HEK293 (cell line): ENCODE measurements around the gene THAP11.

ENCODE experiments used
- CTCF ChIA-PET: fragments of 350-600 bp; formaldehyde crosslinking; extraction: SDS; loops from one replicate; lab custom pipeline; 2021; ENCODE audit warnings: antibody characterized with exemption; lab: Yijun Ruan, JAX
- POLR2A ChIA-PET: fragments of 300-600 bp; formaldehyde crosslinking; extraction: SDS; loops from one replicate; lab custom pipeline; 2020; ENCODE audit warnings: antibody characterized with exemption, inconsistent platforms; lab: Yijun Ruan, JAX
- H3K27ac ChIP-seq: fragments of 200-500 bp; sonication (Bioruptor generic); 2 replicates; pipeline ENCODE4 v1.5.1; 2014; ENCODE audit warnings: low read depth, low read length, control low read depth, inconsistent platforms; ENCODE audit errors: extremely low read depth
- H3K36me3 ChIP-seq, 2 experiments: fragments of 200-500 bp in 1 of 2; sonication (Bioruptor generic) in 1 of 2; 1 replicate in 1 of 2; 2 replicates in 1 of 2; pipeline ENCODE4 v1.5.1; 2014 to 2017; ENCODE audit warnings: inconsistent platforms in 2 of 2, low read length in 2 of 2; ENCODE audit not compliant: control insufficient read depth in 2 of 2, insufficient read depth in 1 of 2
- H3K4me1 ChIP-seq: fragments of 200-500 bp; sonication (Bioruptor generic); 2 replicates; pipeline ENCODE4 v1.5.1; 2014; ENCODE audit warnings: mild to moderate bottlenecking, low read length, inconsistent platforms; ENCODE audit not compliant: control insufficient read depth, insufficient read depth
- H3K4me3 ChIP-seq: 2 replicates; pipeline ENCODE4 v1.5.1; 2011; ENCODE audit warnings: low read depth, mild to moderate bottlenecking, control low read depth, low read length, moderate library complexity
- H3K9me3 ChIP-seq: fragments of 200-500 bp; sonication (Bioruptor generic); 2 replicates; pipeline ENCODE4 v1.5.1; 2014; ENCODE audit warnings: low read depth, low read length, inconsistent platforms; ENCODE audit not compliant: control insufficient read depth, insufficient read depth
- EGR2 ChIP-seq: fragments of 450-650 bp; formaldehyde crosslinking; IDR thresholded peaks from 2 replicates; pipeline ENCODE4 v1.5.1; 2016; ENCODE audit warnings: low read depth, missing biosample characterization, missing genetic modification characterization
- HOXC10 ChIP-seq: sonication (generic); formaldehyde crosslinking; IDR thresholded peaks from 2 replicates; pipeline ENCODE4 v1.8.1; 2023; ENCODE audit warnings: mild to moderate bottlenecking, missing genetic modification reagents
- OSR2 ChIP-seq: fragments of 450-650 bp; formaldehyde crosslinking; IDR thresholded peaks from 2 replicates; pipeline ENCODE4 v1.5.1; 2016; ENCODE audit warnings: missing biosample characterization, missing genetic modification characterization
- SALL2 ChIP-seq: fragments of 450-650 bp; formaldehyde crosslinking; IDR thresholded peaks from 2 replicates; pipeline ENCODE4 v1.5.0; 2017; ENCODE audit warnings: missing biosample characterization, mild to moderate bottlenecking, missing genetic modification characterization, borderline replicate concordance
- TRIM28 ChIP-seq: IDR thresholded peaks from 2 replicates; pipeline ENCODE4 v1.6.1; 2011; ENCODE audit warnings: low read length, control low read depth, borderline replicate concordance
- WT1 ChIP-seq: fragments of 450-650 bp; formaldehyde crosslinking; IDR thresholded peaks from 2 replicates; pipeline ENCODE4 v1.5.1; 2016; ENCODE audit warnings: missing biosample characterization, missing genetic modification characterization
- ZBTB20 ChIP-seq: fragments of 450-650 bp; formaldehyde crosslinking; IDR thresholded peaks from 2 replicates; pipeline ENCODE4 v1.5.1; 2016; ENCODE audit warnings: missing biosample characterization, missing genetic modification characterization
- ZFHX2 ChIP-seq: fragments of 450-650 bp; formaldehyde crosslinking; conservative IDR thresholded peaks from 2 replicates; pipeline ENCODE4 v1.5.1; 2016; ENCODE audit warnings: missing biosample characterization, missing genetic modification characterization
- ZFP3 ChIP-seq: fragments of 450-650 bp; formaldehyde crosslinking; IDR thresholded peaks from 2 replicates; pipeline ENCODE4 v1.5.1; 2016; ENCODE audit warnings: low read depth, missing biosample characterization, missing genetic modification characterization
- ZNF112 ChIP-seq: fragments of 450-650 bp; formaldehyde crosslinking; IDR thresholded peaks from 2 replicates; pipeline ENCODE4 v1.5.0; 2017; ENCODE audit warnings: missing biosample characterization, missing genetic modification characterization
- ZNF16 ChIP-seq: fragments of 450-650 bp; formaldehyde crosslinking; IDR thresholded peaks from 2 replicates; pipeline ENCODE4 v1.5.1; 2016; ENCODE audit warnings: low read depth, missing biosample characterization, missing genetic modification characterization
- ZNF292 ChIP-seq: fragments of 450-650 bp; formaldehyde crosslinking; IDR thresholded peaks from 2 replicates; pipeline ENCODE4 v1.5.1; 2016; ENCODE audit warnings: low read depth, missing biosample characterization, missing genetic modification characterization, borderline replicate concordance
- ZNF404 ChIP-seq: fragments of 450-650 bp; formaldehyde crosslinking; IDR thresholded peaks from 2 replicates; pipeline ENCODE4 v1.5.1; 2017; ENCODE audit warnings: missing biosample characterization, missing genetic modification characterization
- ZNF416 ChIP-seq: fragments of 450-650 bp; formaldehyde crosslinking; IDR thresholded peaks from 2 replicates; pipeline ENCODE4 v1.5.1; 2016; ENCODE audit warnings: missing biosample characterization, missing genetic modification characterization
- ZNF48 ChIP-seq: fragments of 450-650 bp; formaldehyde crosslinking; IDR thresholded peaks from 2 replicates; pipeline ENCODE4 v1.5.1; 2016; ENCODE audit warnings: missing biosample characterization, missing genetic modification characterization
- ZNF571 ChIP-seq: fragments of 450-650 bp; formaldehyde crosslinking; IDR thresholded peaks from 2 replicates; pipeline ENCODE4 v1.5.0; 2017; ENCODE audit warnings: missing biosample characterization, missing genetic modification characterization
- ZNF677 ChIP-seq: fragments of 450-650 bp; IDR thresholded peaks from 2 replicates; pipeline ENCODE4 v1.5.0; 2018; ENCODE audit warnings: missing biosample characterization, mild to moderate bottlenecking, missing genetic modification characterization, moderate library complexity
- ZNF785 ChIP-seq: fragments of 450-650 bp; formaldehyde crosslinking; IDR thresholded peaks from 2 replicates; pipeline ENCODE4 v1.5.1; 2016; ENCODE audit warnings: missing biosample characterization, missing genetic modification characterization
- ZNF792 ChIP-seq: fragments of 450-650 bp; formaldehyde crosslinking; IDR thresholded peaks from 2 replicates; pipeline ENCODE4 v1.5.1; 2016; ENCODE audit warnings: missing biosample characterization, missing genetic modification characterization
- ZNF843 ChIP-seq: fragments of 450-650 bp; formaldehyde crosslinking; IDR thresholded peaks from 2 replicates; pipeline ENCODE4 v1.5.1; 2016; ENCODE audit warnings: missing biosample characterization, missing genetic modification characterization
- ZSCAN16 ChIP-seq: fragments of 450-650 bp; formaldehyde crosslinking; IDR thresholded peaks from 2 replicates; pipeline ENCODE4 v1.5.1; 2016; ENCODE audit warnings: missing biosample characterization, missing genetic modification characterization
- ZSCAN30 ChIP-seq: fragments of 450-650 bp; IDR thresholded peaks from 2 replicates; pipeline ENCODE4 v1.5.1; 2018; ENCODE audit warnings: missing biosample characterization, mild to moderate bottlenecking, missing genetic modification characterization, moderate library complexity
- ZXDB ChIP-seq: fragments of 450-650 bp; formaldehyde crosslinking; IDR thresholded peaks from 2 replicates; pipeline ENCODE4 v1.5.1; 2016; ENCODE audit warnings: missing biosample characterization, missing genetic modification characterization
- TF ChIP-seq, protein P1 (sequence below): fragments of 450-650 bp; formaldehyde crosslinking; IDR thresholded peaks from 2 replicates; pipeline ENCODE4 v1.5.1; 2016; ENCODE audit warnings: missing biosample characterization, missing genetic modification characterization

THAP11 gene

DNA sequence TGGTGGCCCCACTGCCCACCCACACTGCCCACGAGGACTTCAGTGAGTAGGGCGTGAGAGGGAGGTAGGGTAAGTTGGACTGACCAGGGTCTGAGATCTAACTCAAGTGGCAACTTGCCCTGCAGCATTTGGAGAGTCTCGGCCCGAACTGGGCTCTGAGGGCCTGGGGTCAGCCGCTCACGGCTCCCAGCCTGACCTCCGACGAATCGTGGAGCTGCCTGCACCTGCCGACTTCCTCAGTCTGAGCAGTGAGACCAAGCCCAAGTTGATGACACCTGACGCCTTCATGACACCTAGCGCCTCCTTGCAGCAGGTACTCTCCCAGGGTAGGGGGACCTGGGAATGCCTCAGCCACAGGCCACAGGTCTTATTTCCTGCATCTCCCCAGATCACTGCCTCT, 37.3 kb downstream of the THAP11 start (continued):
- TF ChIP-seq ZNF404 (no peak), ZNF112 (tag by site-specific recombination) (no peak), TRIM28 (no peak), ZNF416 (tag by site-specific recombination) (no peak), ZFHX2 (tag by site-specific recombination) (no peak)

DNA sequence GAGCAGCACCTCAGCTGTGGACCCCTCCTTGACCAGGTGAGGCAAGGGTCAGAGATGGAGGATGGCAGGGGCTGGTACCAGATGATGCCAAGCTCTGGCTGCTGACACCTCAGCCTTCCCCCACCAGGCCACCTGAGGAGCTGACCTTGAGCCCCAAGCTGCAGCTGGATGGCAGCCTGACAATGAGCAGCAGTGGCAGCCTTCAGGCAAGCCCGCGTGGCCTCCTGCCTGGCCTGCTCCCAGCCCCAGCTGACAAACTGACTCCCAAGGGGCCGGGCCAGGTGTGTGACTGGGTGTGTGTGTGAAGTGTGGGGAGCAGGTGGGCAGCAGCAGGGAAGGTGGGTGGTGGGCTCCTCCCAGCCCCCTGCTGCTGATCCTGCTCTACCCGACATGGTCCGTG, 37.8 kb downstream of the THAP11 start:
- no peak overlapping the region for H3K27ac ChIP-seq
- H3K9me3 ChIP-seq: no peaks in the 10 kb centered on the region
- peaks cover 2% of the 10 kb centered on the region; the same call in 1 of the 2 replicates for H3K4me1 ChIP-seq
- no peak overlapping the region for H3K4me3 ChIP-seq
- POLR2A ChIA-PET: interaction anchor here (1.2 kb wide), 1 partner anchor 15 kb away, joined by 3 read pairs; no protein-coding TSS in a partner anchor
- CTCF ChIA-PET: interaction anchor here (0.6 kb wide), 1 partner anchor 64 kb away, joined by 6 read pairs; no protein-coding TSS in a partner anchor
- peaks cover 0 to 98% of the 10 kb centered on the region in 2 experiments; a peak in 2 of 3 replicates for H3K36me3 ChIP-seq
- no peak for TF ChIP-seq ZNF792
- TF ChIP-seq OSR2 (tag by site-specific recombination): peak; percentile 4
- TF ChIP-seq, protein P1, sequence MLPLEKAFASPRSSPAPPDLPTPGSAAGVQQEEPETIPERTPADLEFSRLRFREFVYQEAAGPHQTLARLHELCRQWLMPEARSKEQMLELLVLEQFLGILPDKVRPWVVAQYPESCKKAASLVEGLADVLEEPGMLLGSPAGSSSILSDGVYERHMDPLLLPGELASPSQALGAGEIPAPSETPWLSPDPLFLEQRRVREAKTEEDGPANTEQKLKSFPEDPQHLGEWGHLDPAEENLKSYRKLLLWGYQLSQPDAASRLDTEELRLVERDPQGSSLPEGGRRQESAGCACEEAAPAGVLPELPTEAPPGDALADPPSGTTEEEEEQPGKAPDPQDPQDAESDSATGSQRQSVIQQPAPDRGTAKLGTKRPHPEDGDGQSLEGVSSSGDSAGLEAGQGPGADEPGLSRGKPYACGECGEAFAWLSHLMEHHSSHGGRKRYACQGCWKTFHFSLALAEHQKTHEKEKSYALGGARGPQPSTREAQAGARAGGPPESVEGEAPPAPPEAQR (tag by site-specific recombination): no peak
- TF ChIP-seq ZSCAN30 (tag by site-specific recombination): no peak
- no peak for TF ChIP-seq SALL2 (tag by site-specific recombination)
- TF ChIP-seq EGR2: no peak
- no peak for TF ChIP-seq ZNF16
- TF ChIP-seq ZXDB: no peak
- TF ChIP-seq ZFHX2 (tag by site-specific recombination): peak; percentile 33
- no peak for TF ChIP-seq ZFP3 (tag by site-specific recombination)

DNA sequence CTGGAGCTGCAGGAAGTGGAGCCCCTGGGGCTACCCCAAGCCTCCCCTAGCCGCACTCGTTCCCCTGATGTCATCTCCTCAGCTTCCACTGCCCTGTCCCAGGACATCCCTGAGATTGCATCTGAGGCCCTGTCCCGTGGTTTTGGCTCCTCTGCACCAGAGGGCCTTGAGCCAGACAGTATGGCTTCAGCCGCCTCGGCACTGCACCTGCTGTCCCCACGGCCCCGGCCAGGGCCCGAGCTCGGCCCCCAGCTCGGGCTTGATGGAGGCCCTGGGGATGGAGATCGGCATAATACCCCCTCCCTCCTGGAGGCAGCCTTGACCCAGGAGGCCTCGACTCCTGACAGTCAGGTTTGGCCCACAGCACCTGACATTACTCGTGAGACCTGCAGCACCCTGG, 38.5 kb downstream of the THAP11 start:
- TF ChIP-seq ZNF843 (tag by site-specific recombination) (no peak), ZBTB20 (tag by site-specific recombination) (no peak)
- no peak overlapping the region for H3K27ac ChIP-seq
- ChIA-PET CTCF (interaction anchor here (0.6 kb wide), 1 partner anchor 210 kb away, joined by 5 read pairs; no protein-coding TSS in a partner anchor), POLR2A (no interaction called here)
- peaks cover 0 to 95% of the 10 kb centered on the region in 2 experiments; a peak in 1 of 3 replicates for H3K36me3 ChIP-seq
- H3K9me3 ChIP-seq: no peaks in the 10 kb centered on the region
- H3K4me1 ChIP-seq: peaks cover 3% of the 10 kb centered on the region; the same call in 1 of the 2 replicates
- H3K4me3 ChIP-seq: no peak overlapping the region

DNA sequence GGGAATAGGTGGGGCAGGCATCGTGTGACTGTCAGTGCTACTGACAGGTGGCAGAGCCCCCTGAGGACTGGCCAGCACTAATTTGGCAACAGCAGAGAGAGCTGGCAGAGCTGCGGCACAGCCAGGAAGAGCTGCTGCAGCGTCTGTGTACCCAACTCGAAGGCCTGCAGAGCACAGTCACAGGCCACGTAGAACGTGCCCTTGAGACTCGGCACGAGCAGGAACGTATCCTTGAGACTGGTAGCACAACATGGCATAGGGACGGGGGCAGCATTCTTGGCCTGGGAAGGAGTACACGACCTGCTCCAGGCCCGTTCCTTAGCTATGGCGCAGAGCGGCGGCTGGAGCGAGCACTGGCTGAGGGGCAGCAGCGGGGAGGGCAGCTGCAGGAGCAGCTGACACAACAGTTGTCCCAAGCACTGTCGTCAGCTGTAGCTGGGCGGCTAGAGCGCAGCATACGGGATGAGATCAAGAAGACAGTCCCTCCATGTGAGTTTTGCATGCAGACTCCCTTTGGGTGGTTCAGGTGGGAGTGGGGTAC, 39.6 kb downstream of the THAP11 start:
- H3K36me3 ChIP-seq: peaks cover 0 to 89% of the 10 kb centered on the region in 2 experiments; a peak in 1 of 3 replicates
- H3K4me3 ChIP-seq: no peak overlapping the region
- no peaks in the 10 kb centered on the region for H3K9me3 ChIP-seq
- POLR2A ChIA-PET: interaction anchor here (0.6 to 1.0 kb wide), 2 partner anchors 16 to 50 kb away, joined by 3 read pairs; partner anchors contain the start of gene CTRL
- H3K4me1 ChIP-seq: peaks cover 3% of the 10 kb centered on the region; the same call in 1 of the 2 replicates
- no peak overlapping the region for H3K27ac ChIP-seq
- CTCF ChIA-PET: interaction anchor here (0.6 to 4.2 kb wide), 3 partner anchors 12 to 52 kb away, joined by 3 to 62 read pairs (median 3); no protein-coding TSS in a partner anchor
- TF ChIP-seq ZSCAN16 (tag by site-specific recombination): no peak
- TF ChIP-seq ZNF48: no peak
- no peak for TF ChIP-seq ZNF785
- TF ChIP-seq ZNF571 (tag by site-specific recombination): no peak
- TF ChIP-seq WT1: no peak
- TF ChIP-seq ZNF292 (tag by site-specific recombination): no peak
- no peak for TF ChIP-seq ZNF677 (tag by site-specific recombination)
- TF ChIP-seq HOXC10 (CRISPR knock-in tag): no peak
